Left lung (tissue), 10 donors: ENCODE data around the gene RNU6-8. TPM values are rescaled to one million over a fixed set of nuclear protein-coding genes. Genes with fewer than 3 reads are reported as not detected.
A peak's percentile ranks its signal among the peaks of the same experiment; 100 is the strongest.

Experiments used
- ATAC-seq: fragments of 200-7000 bp; cut with Tn5 transposase; one replicate; pipeline ENCODE4 v1.9.1; 2020; ENCODE audit warnings: moderate library complexity
- DNase-seq, 4 donors: peaks; one replicate each; pipeline ENCODE4 v3.0.0-alpha.2; 2013 to 2020
- H3K27ac ChIP-seq, 2 donors: fragments of 200-600 bp; sonication (generic) in 1 of 2; one replicate each; pipeline versions ENCODE4 v1.5.0 to v1.8.0; 2020 to 2021
- H3K27me3 ChIP-seq, 2 donors: fragments of 200-600 bp; sonication (generic) in 1 of 2; one replicate each; pipeline versions ENCODE4 v1.5.0 to v1.8.0; 2020 to 2021
- H3K36me3 ChIP-seq, 2 donors: fragments of 200-600 bp; sonication (generic) in 1 of 2; one replicate each; pipeline versions ENCODE4 v1.5.0 to v1.8.0; 2020 to 2021
- H3K4me1 ChIP-seq, 2 donors: fragments of 200-600 bp; one replicate each; pipeline ENCODE4 v1.8.0; 2021
- H3K4me3 ChIP-seq, 2 donors: fragments of 200-600 bp; sonication (generic) in 1 of 2; one replicate each; pipeline versions ENCODE4 v1.5.0 to v1.8.0; 2020 to 2021; ENCODE audit warnings: mild to moderate bottlenecking in 1 of 2
- H3K9me3 ChIP-seq, 2 donors: fragments of 200-600 bp; sonication (generic) in 1 of 2; one replicate each; pipeline versions ENCODE4 v1.5.0 to v1.8.0; 2020 to 2021
- CTCF ChIP-seq, 2 donors: fragments of 200-600 bp; sonication (generic) in 1 of 2; IDR thresholded peaks; one replicate each; pipeline versions ENCODE4 v1.5.0 to v1.8.0; 2021; ENCODE audit warnings: antibody characterized with exemption in 2 of 2
- intact Hi-C, 2 donors: fragments of 100-400 bp; cut with DNase I; formaldehyde crosslinking; loops; one replicate each; pipeline versions ENCODE4 v1.11.2 to v1.14.2; 2022
- polyA plus RNA-seq, 6 donors: library from polyadenylated mRNA; unstranded; fragments of 120-200 nt; gene quantifications; one replicate each; pipeline ENCODE4 v1.2.1, GENCODE V29; 2013; ENCODE audit not compliant: insufficient read length in 6 of 6
- total RNA-seq, 2 donors: library from RNA; stranded (reverse); fragmentation: NEBNext Ultra II Directional; extraction: Animal tissue kit (Norgen Biotek cat#: 25700); gene quantifications; one replicate each; pipeline ENCODE4 v1.2.1, GENCODE V29; 2021
- donor health status: DM: no; HTN: yes; CAD: no.
- donor health status: DM: no; HTN: no; CAD: no.

RNU6-8 gene
- total and polyA plus RNA-seq, 8 donors = not detected

- peak in 1 of 2 donors; percentile 25 for TF ChIP-seq CTCF (IDR thresholded peaks at IDR 0.05)
- ATAC-seq = peak; percentile 78
These were observed 21.8 kb upstream of the RNU6-8 start for GRCh38 chr14:32224737-32225377.

GRCh38 chr14:32217301-32217700 lies 14.2 kb upstream of the RNU6-8 start:
- Histone ChIP-seq H3K9me3 (no peaks in the 10 kb centered on the region), H3K36me3 (no peaks in the 10 kb centered on the region), H3K4me1 (no peaks in the 10 kb centered on the region), H3K4me3 (no peak overlapping the region), H3K27me3 (no peaks in the 10 kb centered on the region), H3K27ac (no peak overlapping the region)
- no peak for TF ChIP-seq CTCF (IDR thresholded peaks at IDR 0.05)
- DNase-seq (no peak), ATAC-seq (no peak)
- intact Hi-C loops = no loop called here

More at GRCh38 chr14:32224737-32225377, 21.8 kb upstream of the RNU6-8 start:
- Histone ChIP-seq H3K27ac (peak overlapping the region in 1 of 2 donors; percentile 61), H3K4me1 (no peaks in the 10 kb centered on the region), H3K4me3 (no peak overlapping the region), H3K27me3 (no peaks in the 10 kb centered on the region), H3K36me3 (no peaks in the 10 kb centered on the region), H3K9me3 (no peaks in the 10 kb centered on the region)
- DNase-seq = peak in 1 of 4 donors; percentile 19
- intact Hi-C loops = no loop called here

- ATAC-seq (no peak), DNase-seq (no peak)
- intact Hi-C loops = no loop called here
These were observed 9.8 kb upstream of the RNU6-8 start for GRCh38 chr14:32212833-32213232.

GRCh38 chr14:32211068-32211404 lies 8.0 kb upstream of the RNU6-8 start:
- no peak overlapping the region for H3K27ac ChIP-seq
- no peaks in the 10 kb centered on the region for H3K27me3 ChIP-seq
- no peaks in the 10 kb centered on the region for H3K9me3 ChIP-seq
- no peaks in the 10 kb centered on the region for H3K4me1 ChIP-seq
- TF ChIP-seq CTCF (IDR thresholded peaks at IDR 0.05) = no peak
- no peaks in the 10 kb centered on the region for H3K36me3 ChIP-seq
- H3K4me3 ChIP-seq = no peak overlapping the region
- no peak for DNase-seq
- ATAC-seq = no peak
- intact Hi-C loops = no loop called here

More at GRCh38 chr14:32212833-32213232, 9.8 kb upstream of the RNU6-8 start:
- Histone ChIP-seq H3K27me3 (no peaks in the 10 kb centered on the region), H3K4me1 (no peaks in the 10 kb centered on the region), H3K9me3 (no peaks in the 10 kb centered on the region), H3K36me3 (no peaks in the 10 kb centered on the region), H3K4me3 (no peak overlapping the region), H3K27ac (no peak overlapping the region)
- TF ChIP-seq CTCF (IDR thresholded peaks at IDR 0.05) = no peak

- intact Hi-C loops = no loop called here
- ATAC-seq = no peak
- H3K27ac ChIP-seq = no peak overlapping the region
These were observed 6.4 kb upstream of the RNU6-8 start for GRCh38 chr14:32209471-32209870.

More at GRCh38 chr14:32209471-32209870, 6.4 kb upstream of the RNU6-8 start:
- Histone ChIP-seq H3K27me3 (no peaks in the 10 kb centered on the region), H3K9me3 (no peaks in the 10 kb centered on the region), H3K4me1 (peaks cover 0 to under 1% of the 10 kb centered on the region in 2 donors), H3K36me3 (no peaks in the 10 kb centered on the region), H3K4me3 (no peak overlapping the region)
- DNase-seq = no peak
- TF ChIP-seq CTCF (IDR thresholded peaks at IDR 0.05) = no peak
